Heart right ventricle (tissue), 16 donors: ENCODE data around the gene PIGX. TPM values are rescaled to one million over a fixed set of nuclear protein-coding genes. Genes with fewer than 3 reads are reported as not detected.

Experiments
- ATAC-seq, 8 donors: fragments of 200-7000 bp; cut with Tn5 transposase; one replicate each; pipeline ENCODE4 v1.9.1; 2020; ENCODE audit warnings: mild to moderate bottlenecking in 8 of 8, moderate library complexity in 8 of 8, moderate number of reproducible peaks in 1 of 8
- DNase-seq, 2 donors: peaks; one replicate each; pipeline ENCODE4 v3.0.0-alpha.2; 2020
- H3K27ac ChIP-seq, 10 donors: fragments of 200-600 bp; sonication (generic) in 2 of 10; one replicate each; pipeline versions ENCODE4 v1.5.0 to v1.8.0; 2020 to 2022; ENCODE audit warnings: mild to moderate bottlenecking in 3 of 10
- H3K27me3 ChIP-seq, 7 donors: fragments of 200-600 bp; one replicate each; pipeline ENCODE4 v1.8.0; 2021 to 2022; ENCODE audit warnings: mild to moderate bottlenecking in 2 of 7
- H3K36me3 ChIP-seq, 9 donors: fragments of 200-600 bp; sonication (generic) in 1 of 9; one replicate each; pipeline versions ENCODE4 v1.5.0 to v1.8.0; 2020 to 2022; ENCODE audit warnings: mild to moderate bottlenecking in 2 of 9
- H3K4me1 ChIP-seq, 9 donors: fragments of 200-600 bp; sonication (generic) in 1 of 9; one replicate each; pipeline versions ENCODE4 v1.5.0 to v1.8.0; 2020 to 2022; ENCODE audit warnings: mild to moderate bottlenecking in 4 of 9
- H3K4me3 ChIP-seq, 10 donors: fragments of 200-600 bp; sonication (generic) in 2 of 10; one replicate each; pipeline versions ENCODE4 v1.5.0 to v1.8.0; 2020 to 2022; ENCODE audit warnings: mild to moderate bottlenecking in 7 of 10, moderate library complexity in 2 of 10
- H3K9me3 ChIP-seq, 11 donors: fragments of 200-600 bp in 10 of 11; sonication (generic) in 2 of 11; one replicate each; pipeline versions ENCODE4 v1.5.0 to v1.8.0; 2013 to 2022; ENCODE audit warnings: mild to moderate bottlenecking in 2 of 11, control low read depth in 1 of 11, moderate library complexity in 1 of 11
- WGBS, 2 donors: extraction: QIAGEN DNeasy Blood & Tissue Kit; methylation state at CpG; one replicate each; pipeline ENCODE4 v1.1.7; 2013; ENCODE audit warnings: inconsistent platforms in 1 of 2; 5-methylcytosine and 5-hydroxymethylcytosine counted together
- intact Hi-C, 10 donors: fragments of 100-400 bp; cut with DNase I; formaldehyde crosslinking; loops; one replicate each; pipeline versions ENCODE4 v1.11.1 to v1.14.2; 2022
- long read RNA-seq, 3 donors: library from polyadenylated mRNA; unstranded; transcript quantifications; one replicate each; pipeline ENCODE4 v2.0.0, GENCODE V29; 2020 to 2021
- polyA plus RNA-seq, 2 donors: library from polyadenylated mRNA; stranded (reverse); fragments of 200-250 nt; gene quantifications; one replicate each; pipeline ENCODE4 v1.2.3, GENCODE V29; 2013
- total RNA-seq, 10 donors: library from RNA; stranded (reverse); fragmentation: NEBNext Ultra II Directional in 3 of 10; extraction: Animal tissue kit (Norgen Biotek cat#: 25700) in 3 of 10; gene quantifications; one replicate each; pipeline versions ENCODE4 v1.2.1 to v1.2.4, GENCODE V29; 2021 to 2023
- TF ChIP-seq, protein P1 (sequence below), 9 donors: fragments of 200-600 bp; sonication (generic) in 2 of 9; IDR thresholded peaks; one replicate each; pipeline versions ENCODE4 v1.5.0 to v1.8.0; 2021 to 2022; ENCODE audit warnings: antibody characterized with exemption in 9 of 9, mild to moderate bottlenecking in 5 of 9, moderate library complexity in 1 of 9
- donor health status: Arrhythmogenic right ventricular cardiomyopathy.
- donor health status: ischemic (EF 13 %, LVEDD 7.1; RV severe dilation, severe dysfunction).
- donor health status: healthy with polysubstance abuse.
- donor health status: DM: no; HTN: yes; CAD: no.
- donor health status: DM: no; HTN: no; CAD: no.
- donor health status: ischemic (EF 25% LVEDD 6.9; RV normal size, moderate dysfunction).
- donor health status: ischemic (EF 25% LVEDD 5.7; RV mildly dilated, moderate dysfunction).
- donor health status: healthy.
- donor health status: DM: yes; HTN: yes; CAD: no.
- donor health status: Ischemic cardiomyopathy.
- donor health status: ischemic (EF 35%, LVEDD 5.7; RV mildly dilated, moderate dysfunction).
- donor health status: nonischemic (EF 11% LVEDD 7.7; RV severe dilation, severe dysfunction).
- donor health status: DM: yes; HTN: yes; CAD: no.
- donor health status: PGD.
- donor health status: ischemic (EF 29% LVEDD 5.4; RV normal size, mild dysfunction).
- donor health status: nonischemic (EF 23%, LVEDD 6.1; RV moderate dilation, normal function).

Gene PIGX
- total RNA-seq, result 10 to 100 TPM; 13.9 to 21.9 (median 16.6) TPM
- polyA plus RNA-seq, result 1 to 10 TPM; 8.3 to 9.8 TPM
- long read RNA-seq, donor 1, transcript PIGX-202 (6 exons, 3,057 nt), result minor isoform, 11 of 58 reads
- long read RNA-seq, donor 1, transcript PIGX-201 (7 exons, 953 nt), result major isoform, 20 of 58 reads
- long read RNA-seq, donor 1, partial matches to known transcripts, result 3 of 58 reads
- long read RNA-seq, donor 1, other reads (novel, unspliced or antisense), result 21 of 58 reads
- long read RNA-seq, donor 2, transcript PIGX-202 (6 exons, 3,057 nt), result minor isoform, 11 of 47 reads
- long read RNA-seq, donor 2, transcript PIGX-201 (7 exons, 953 nt), result major isoform, 19 of 47 reads
- long read RNA-seq, donor 2, partial matches to known transcripts, result 0 of 47 reads
- long read RNA-seq, donor 2, other reads (novel, unspliced or antisense), result 16 of 47 reads
- long read RNA-seq, donor 3, transcript PIGX-202 (6 exons, 3,057 nt), result major isoform, 6 of 26 reads
- long read RNA-seq, donor 3, transcript PIGX-201 (7 exons, 953 nt), result major isoform, 6 of 26 reads
- long read RNA-seq, donor 3, partial matches to known transcripts, result 2 of 26 reads
- long read RNA-seq, donor 3, other reads (novel, unspliced or antisense), result 11 of 26 reads

DNA sequence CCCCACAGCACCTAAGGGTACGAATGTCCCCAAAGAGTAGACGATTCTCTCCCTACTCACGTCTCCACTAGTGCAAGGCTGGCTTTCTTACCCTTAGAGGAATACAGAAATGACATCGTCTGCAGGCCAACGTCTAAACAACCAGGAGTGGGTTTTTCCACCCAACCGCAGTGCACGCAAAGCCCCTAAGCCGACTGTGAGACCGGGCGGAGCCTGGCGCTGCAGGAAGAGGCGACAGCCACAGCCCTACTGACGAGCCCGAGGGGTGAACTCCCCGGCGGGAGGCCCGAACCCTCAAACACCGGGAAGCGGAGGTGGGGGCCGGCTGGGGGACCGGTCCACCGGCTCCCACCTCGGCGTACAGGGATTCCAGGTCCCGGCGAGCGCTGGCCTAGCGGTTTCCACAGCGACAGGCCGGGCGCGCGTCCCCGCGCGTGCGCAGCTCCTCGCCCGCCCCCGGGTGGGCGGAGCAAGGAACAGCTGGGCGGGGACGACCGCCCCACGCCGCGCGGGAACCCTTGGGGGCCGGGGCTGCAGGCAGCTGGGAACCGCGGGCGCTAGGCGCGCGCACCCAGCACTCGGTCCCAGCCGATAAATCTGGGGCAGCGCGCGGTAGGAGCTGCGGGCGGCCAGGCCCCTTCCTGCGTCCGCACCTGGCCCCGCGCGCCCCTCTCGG is at the start of gene PIGX, which contains the start of gene CEP19:
PIGX (plus strand) TSS at position 540 of the 676 bp plus-strand sequence.
CEP19 (minus strand) TSS at position 413 of the 676 bp plus-strand sequence. CDS start 3,593 bp downstream, outside the sequence.
- H3K27me3 ChIP-seq, result no peaks in the 10 kb centered on the region
- 0 to 1% methylated on average over 66 to 68 of the region's 68 CpGs for WGBS, 2 donors
- H3K9me3 ChIP-seq, result no peaks in the 10 kb centered on the region
- peak; percentile 83 to 89 for DNase-seq
- no peaks in the 10 kb centered on the region for H3K36me3 ChIP-seq
- ATAC-seq, result peak; percentile 97 to 99 (median 98)
- TF ChIP-seq, protein P1, sequence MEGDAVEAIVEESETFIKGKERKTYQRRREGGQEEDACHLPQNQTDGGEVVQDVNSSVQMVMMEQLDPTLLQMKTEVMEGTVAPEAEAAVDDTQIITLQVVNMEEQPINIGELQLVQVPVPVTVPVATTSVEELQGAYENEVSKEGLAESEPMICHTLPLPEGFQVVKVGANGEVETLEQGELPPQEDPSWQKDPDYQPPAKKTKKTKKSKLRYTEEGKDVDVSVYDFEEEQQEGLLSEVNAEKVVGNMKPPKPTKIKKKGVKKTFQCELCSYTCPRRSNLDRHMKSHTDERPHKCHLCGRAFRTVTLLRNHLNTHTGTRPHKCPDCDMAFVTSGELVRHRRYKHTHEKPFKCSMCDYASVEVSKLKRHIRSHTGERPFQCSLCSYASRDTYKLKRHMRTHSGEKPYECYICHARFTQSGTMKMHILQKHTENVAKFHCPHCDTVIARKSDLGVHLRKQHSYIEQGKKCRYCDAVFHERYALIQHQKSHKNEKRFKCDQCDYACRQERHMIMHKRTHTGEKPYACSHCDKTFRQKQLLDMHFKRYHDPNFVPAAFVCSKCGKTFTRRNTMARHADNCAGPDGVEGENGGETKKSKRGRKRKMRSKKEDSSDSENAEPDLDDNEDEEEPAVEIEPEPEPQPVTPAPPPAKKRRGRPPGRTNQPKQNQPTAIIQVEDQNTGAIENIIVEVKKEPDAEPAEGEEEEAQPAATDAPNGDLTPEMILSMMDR (IDR thresholded peaks at IDR 0.05), result peak in 2 of 9 donors; percentile 22 to 23
- peak within 1 kb of the TSS; percentile 72 to 97 (median 93) for H3K27ac ChIP-seq
- H3K4me3 ChIP-seq, result peak within 1 kb of the TSS; percentile 77 to 98 (median 86)
- H3K4me1 ChIP-seq, result peaks cover 7 to 23% (median 16%) of the 10 kb centered on the region in 9 donors
- intact Hi-C loops, result loop anchor here in 2 of 10 donors (2.0 to 10.0 kb wide), 2 partner anchors 157 to 233 kb away; partner anchors contain the start of gene NCBP2 (in 1 of the 2)

DNA sequence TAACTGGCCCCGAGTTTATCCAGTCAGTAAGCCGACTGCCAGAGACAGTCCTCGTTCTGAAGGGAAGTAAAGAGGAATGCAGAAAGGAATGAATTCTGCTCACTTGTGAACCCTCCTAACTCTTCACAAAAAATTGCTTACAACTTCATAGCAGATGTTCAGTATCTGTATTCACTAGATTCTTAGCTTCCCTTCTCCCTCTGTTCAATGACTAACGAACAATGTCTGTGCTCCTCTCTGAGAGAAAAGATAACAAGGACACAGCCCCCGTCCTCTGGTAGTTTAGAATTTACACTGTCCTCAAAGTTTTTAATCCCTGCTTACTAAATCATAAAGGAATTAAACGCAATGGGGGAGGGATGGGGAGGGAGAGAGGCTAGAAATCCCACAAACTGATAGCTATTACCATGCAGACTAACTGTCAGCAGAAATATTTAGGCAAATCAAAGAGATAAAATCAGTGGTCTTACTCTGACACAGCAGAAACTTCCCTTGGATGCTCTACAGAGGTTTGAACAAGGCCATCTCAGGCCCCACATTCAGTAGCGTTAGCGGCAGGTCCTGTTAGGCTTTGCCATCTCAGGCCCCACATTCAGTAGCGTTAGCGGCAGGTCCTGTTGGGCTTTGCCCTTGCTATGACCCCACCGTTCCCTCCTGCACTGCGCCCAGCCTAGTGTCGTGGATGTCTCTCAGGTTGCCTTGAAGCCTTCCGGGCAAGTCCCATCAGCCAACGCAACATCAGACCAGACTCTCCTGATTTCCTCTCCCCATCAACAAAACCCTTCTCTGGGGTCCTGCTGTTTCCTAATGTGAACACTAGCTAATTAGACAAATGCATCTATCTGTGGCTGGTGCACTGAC is 49.2 kb upstream of the PIGX start:
- TF ChIP-seq, protein P1 (IDR thresholded peaks at IDR 0.05), result no peak
- no peak overlapping the region for H3K27ac ChIP-seq
- H3K27me3 ChIP-seq, result peaks cover 0 to 6% (median 0%) of the 10 kb centered on the region in 7 donors
- H3K4me3 ChIP-seq, result no peak overlapping the region
- no peak for DNase-seq
- H3K9me3 ChIP-seq, result no peaks in the 10 kb centered on the region
- H3K36me3 ChIP-seq, result peaks cover 0 to 44% (median 0%) of the 10 kb centered on the region in 9 donors
- WGBS, 2 donors, result 56 to 57% methylated on average over 15 of the region's 15 CpGs
- no peak for ATAC-seq
- peaks cover 0 to 10% (median 0%) of the 10 kb centered on the region in 9 donors for H3K4me1 ChIP-seq
- intact Hi-C loops, result no loop called here

- Histone ChIP-seq H3K27me3 (peaks cover 0 to 12% (median 0%) of the 10 kb centered on the region in 7 donors), H3K36me3 (peaks cover 0 to 15% (median 0%) of the 10 kb centered on the region in 9 donors), H3K4me1 (peaks cover 0 to 29% (median 6%) of the 10 kb centered on the region in 9 donors), H3K9me3 (no peaks in the 10 kb centered on the region), H3K27ac (no peak overlapping the region), H3K4me3 (no peak overlapping the region)
- ATAC-seq, result peak in 1 of 8 donors; percentile 25
- intact Hi-C loops, result no loop called here
- WGBS, 2 donors, result 47% methylated on average over 23 of the region's 23 CpGs
- no peak for DNase-seq
- TF ChIP-seq, protein P1 (IDR thresholded peaks at IDR 0.05), result no peak
Observed at GRCh38 chr3:196666001-196666867, 45.9 kb upstream of the PIGX start.
